Right atrium auricular region (tissue), 2 donors: ENCODE results near the gene TCF12. TPM values are rescaled to one million over a fixed set of nuclear protein-coding genes. Genes with fewer than 3 reads are reported as not detected.

ENCODE experiments used
- DNase-seq: peaks from one replicate; pipeline ENCODE4 v3.0.0-alpha.2; 2019; ENCODE audit warnings: low spot score
- H3K27ac ChIP-seq, 2 donors: fragments of 200-600 bp; sonication (generic); 1 replicate in 1 of 2; 2 replicates in 1 of 2; pipeline ENCODE4 v1.5.1; 2016 to 2019
- H3K27me3 ChIP-seq, 2 donors: fragments of 200-600 bp; sonication (generic); one replicate each; pipeline versions ENCODE4 v1.5.1 to v1.6.0; 2017 to 2019
- H3K36me3 ChIP-seq: fragments of 200-600 bp; sonication (generic); one replicate; pipeline ENCODE4 v1.5.1; 2016
- H3K4me1 ChIP-seq, 2 donors: fragments of 200-600 bp; sonication (generic); one replicate each; pipeline versions ENCODE4 v1.5.1 to v1.6.0; 2017 to 2019
- H3K4me3 ChIP-seq, 2 donors: fragments of 200-600 bp; sonication (generic); 1 replicate in 1 of 2; 2 replicates in 1 of 2; pipeline ENCODE4 v1.5.1; 2017 to 2019; ENCODE audit warnings: mild to moderate bottlenecking in 1 of 2, moderate library complexity in 1 of 2
- H3K9me3 ChIP-seq, 2 donors: fragments of 200-600 bp; sonication (generic); one replicate each; pipeline ENCODE4 v1.5.1; 2019
- total RNA-seq, 2 donors: library from RNA; depleted of rRNA; stranded (reverse); fragments of >200 nt; gene quantifications; one replicate each; pipeline ENCODE4 v1.1.0, GENCODE V29; 2016
- TF ChIP-seq, protein P1 (sequence below), 2 donors: fragments of 200-600 bp; sonication (generic); IDR thresholded peaks; one replicate each; pipeline ENCODE4 v1.5.1; 2019; ENCODE audit warnings: antibody characterized with exemption in 2 of 2

TCF12 gene
- total RNA-seq, 2 donors from 2014 or later = 35.2 to 40.0 TPM

DNA sequence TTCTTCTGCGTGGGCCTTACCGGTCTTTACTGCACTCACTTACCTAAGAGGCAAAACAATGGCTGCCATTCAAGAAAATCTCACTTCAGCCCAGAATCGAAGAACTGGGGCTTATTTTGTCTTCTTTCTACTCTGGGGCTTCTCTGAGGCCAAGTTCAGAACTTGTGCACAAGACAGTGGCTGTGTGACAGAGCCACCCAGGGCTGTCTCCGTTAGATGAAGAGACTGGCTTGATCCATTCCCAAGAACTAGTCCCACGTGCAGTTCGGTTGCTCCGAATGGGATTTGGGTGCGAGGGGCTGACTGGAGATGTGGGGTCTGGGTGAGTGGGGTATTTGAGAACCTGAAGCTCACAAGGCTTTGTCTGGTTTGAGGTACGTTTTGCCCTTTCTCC lies 795 bp upstream of the TCF12 start:
- H3K9me3 ChIP-seq = no peaks in the 10 kb centered on the region
- no peaks in the 10 kb centered on the region for H3K36me3 ChIP-seq
- no peak for DNase-seq
- H3K27ac ChIP-seq = peak overlapping the region; percentile 94 to 98
- no peaks in the 10 kb centered on the region for H3K27me3 ChIP-seq
- H3K4me3 ChIP-seq = peak overlapping the region; percentile 81 to 100
- H3K4me1 ChIP-seq = peaks cover 0 to 53% of the 10 kb centered on the region in 2 donors
- TF ChIP-seq, protein P1, sequence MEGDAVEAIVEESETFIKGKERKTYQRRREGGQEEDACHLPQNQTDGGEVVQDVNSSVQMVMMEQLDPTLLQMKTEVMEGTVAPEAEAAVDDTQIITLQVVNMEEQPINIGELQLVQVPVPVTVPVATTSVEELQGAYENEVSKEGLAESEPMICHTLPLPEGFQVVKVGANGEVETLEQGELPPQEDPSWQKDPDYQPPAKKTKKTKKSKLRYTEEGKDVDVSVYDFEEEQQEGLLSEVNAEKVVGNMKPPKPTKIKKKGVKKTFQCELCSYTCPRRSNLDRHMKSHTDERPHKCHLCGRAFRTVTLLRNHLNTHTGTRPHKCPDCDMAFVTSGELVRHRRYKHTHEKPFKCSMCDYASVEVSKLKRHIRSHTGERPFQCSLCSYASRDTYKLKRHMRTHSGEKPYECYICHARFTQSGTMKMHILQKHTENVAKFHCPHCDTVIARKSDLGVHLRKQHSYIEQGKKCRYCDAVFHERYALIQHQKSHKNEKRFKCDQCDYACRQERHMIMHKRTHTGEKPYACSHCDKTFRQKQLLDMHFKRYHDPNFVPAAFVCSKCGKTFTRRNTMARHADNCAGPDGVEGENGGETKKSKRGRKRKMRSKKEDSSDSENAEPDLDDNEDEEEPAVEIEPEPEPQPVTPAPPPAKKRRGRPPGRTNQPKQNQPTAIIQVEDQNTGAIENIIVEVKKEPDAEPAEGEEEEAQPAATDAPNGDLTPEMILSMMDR (IDR thresholded peaks at IDR 0.05) = no peak

DNA sequence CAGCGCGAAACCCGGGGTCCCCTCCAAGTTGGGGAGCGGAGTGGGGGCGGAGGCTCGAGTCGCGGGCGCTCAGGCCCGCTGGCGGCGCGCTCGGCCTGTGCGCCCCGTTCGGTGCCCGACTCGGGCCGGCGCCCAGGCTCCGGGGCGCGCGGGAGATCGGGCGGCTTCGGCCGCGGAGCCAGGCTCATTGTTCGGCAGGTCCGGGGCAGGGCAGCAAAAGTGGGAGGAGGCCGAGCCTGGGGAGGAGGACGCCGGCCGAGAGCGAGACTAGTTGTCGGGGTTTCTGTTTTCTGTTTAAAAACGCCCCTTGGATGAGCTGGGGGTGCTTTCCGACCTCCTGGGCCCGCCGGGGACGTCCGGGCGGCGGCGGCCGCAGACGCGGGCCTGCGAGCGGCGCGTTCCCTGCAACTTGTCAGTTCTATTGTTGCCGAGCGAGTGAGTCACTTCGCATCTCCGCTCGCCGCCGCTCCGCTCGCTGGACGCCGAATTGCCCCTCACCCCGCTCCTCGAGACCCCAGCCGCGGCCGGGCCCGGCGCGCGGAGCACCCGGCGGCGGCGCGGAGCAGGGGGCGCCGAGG lies 676 bp downstream of the TCF12 start:
- H3K9me3 ChIP-seq = no peaks in the 10 kb centered on the region
- DNase-seq = peak; percentile 62
- H3K27me3 ChIP-seq = no peaks in the 10 kb centered on the region
- peaks cover 0 to 59% of the 10 kb centered on the region in 2 donors for H3K4me1 ChIP-seq
- H3K27ac ChIP-seq = peak overlapping the region; percentile 94 to 98
- TF ChIP-seq, protein P1 (IDR thresholded peaks at IDR 0.05) = no peak
- peak overlapping the region; percentile 81 to 100 for H3K4me3 ChIP-seq
- H3K36me3 ChIP-seq = no peaks in the 10 kb centered on the region

DNA sequence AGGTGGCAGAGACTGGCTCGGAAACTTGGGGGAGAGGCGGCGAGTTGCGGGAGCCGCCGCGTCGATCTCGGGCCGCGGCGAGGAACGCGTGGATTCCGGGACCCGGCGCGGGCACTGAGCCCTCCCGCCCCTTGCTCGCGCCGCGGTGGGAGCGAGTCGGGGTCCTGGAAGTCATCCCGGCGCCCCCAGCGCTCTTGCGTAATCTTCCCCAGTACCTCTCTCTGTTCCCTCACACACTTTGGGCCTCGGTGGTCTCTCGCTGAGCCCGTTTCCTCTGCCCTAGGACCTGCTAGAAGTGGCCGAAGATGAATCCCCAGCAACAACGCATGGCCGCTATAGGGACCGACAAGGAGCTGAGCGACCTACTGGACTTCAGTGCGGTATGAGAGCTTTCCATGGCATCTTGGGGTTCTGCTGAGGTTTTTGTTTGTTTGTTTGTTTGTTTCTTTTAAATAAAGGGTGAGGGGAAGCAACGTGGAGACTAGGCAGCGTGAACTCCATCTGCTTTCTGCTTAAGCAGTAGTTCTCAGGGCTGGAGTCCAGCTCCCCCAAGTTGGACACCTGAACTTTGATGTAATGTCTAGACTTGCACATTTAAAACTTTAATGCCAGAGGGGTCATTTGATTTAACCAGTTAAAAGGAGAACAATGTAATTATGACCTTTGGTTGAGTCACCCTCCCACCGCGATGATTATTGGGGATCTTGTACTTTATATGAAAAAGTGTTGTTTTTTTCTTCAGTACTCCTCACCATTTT lies 1.3 kb downstream of the TCF12 start:
- no peaks in the 10 kb centered on the region for H3K27me3 ChIP-seq
- no peaks in the 10 kb centered on the region for H3K36me3 ChIP-seq
- TF ChIP-seq, protein P1 (IDR thresholded peaks at IDR 0.05) = no peak
- H3K27ac ChIP-seq = peak overlapping the region; percentile 94 to 98
- peaks cover 0 to 58% of the 10 kb centered on the region in 2 donors for H3K4me1 ChIP-seq
- H3K4me3 ChIP-seq = peak overlapping the region; percentile 81 to 100
- H3K9me3 ChIP-seq = no peaks in the 10 kb centered on the region
- no peak for DNase-seq

DNA sequence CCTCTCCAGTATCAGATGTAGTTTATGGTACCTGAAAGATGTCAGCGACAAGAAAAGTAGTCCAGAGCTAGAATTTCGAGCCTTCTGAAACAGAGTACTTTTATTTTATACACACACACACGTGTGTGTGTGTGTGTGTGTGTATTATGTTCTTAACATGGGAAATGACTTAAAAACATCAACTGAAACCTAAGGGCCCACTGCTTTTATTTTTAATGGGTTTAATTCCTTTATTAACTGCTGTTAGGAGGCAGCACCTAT lies 1.9 kb downstream of the TCF12 start:
- Histone ChIP-seq H3K27ac (peak overlapping the region in 1 of 2 donors; percentile 98), H3K36me3 (no peaks in the 10 kb centered on the region), H3K4me1 (peaks cover 0 to 58% of the 10 kb centered on the region in 2 donors), H3K9me3 (no peaks in the 10 kb centered on the region), H3K27me3 (no peaks in the 10 kb centered on the region), H3K4me3 (peak overlapping the region; percentile 81 to 100)
- TF ChIP-seq, protein P1 (IDR thresholded peaks at IDR 0.05) = no peak
- no peak for DNase-seq

DNA sequence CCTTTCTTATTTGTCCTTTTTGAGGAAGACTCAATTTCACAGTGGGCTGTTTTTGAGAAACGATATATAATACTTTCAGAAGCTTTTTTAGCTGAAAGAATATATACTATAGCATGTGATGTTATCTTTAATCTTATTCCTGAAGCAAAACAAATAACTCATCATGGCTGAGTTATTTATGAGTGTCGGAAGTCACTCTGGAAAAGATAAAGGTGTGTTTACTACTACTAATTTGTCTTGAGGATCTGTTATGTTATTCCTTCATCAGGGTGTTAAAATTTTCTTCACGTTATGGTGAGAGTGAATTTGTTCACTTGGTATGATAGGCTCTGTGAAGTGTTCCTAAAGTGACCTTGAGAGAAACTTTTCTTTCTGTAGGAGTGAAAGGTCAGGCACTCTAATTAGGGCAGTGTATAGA lies 4.7 kb downstream of the TCF12 start:
- no peaks in the 10 kb centered on the region for H3K27me3 ChIP-seq
- no peaks in the 10 kb centered on the region for H3K36me3 ChIP-seq
- H3K9me3 ChIP-seq = no peaks in the 10 kb centered on the region
- DNase-seq = no peak
- H3K27ac ChIP-seq = no peak overlapping the region
- no peak overlapping the region for H3K4me3 ChIP-seq
- TF ChIP-seq, protein P1 (IDR thresholded peaks at IDR 0.05) = no peak
- H3K4me1 ChIP-seq = peaks cover 0 to 62% of the 10 kb centered on the region in 2 donors
